SU-DHL-6 (cell line): ENCODE data around the gene WDR62.

Experiments
- EZH2phosphoT487 ChIP-seq: fragments of 200-600 bp; sonication (generic), shearing (Covaris generic); conservative IDR thresholded peaks from 2 replicates; pipeline ENCODE4 v1.6.1; 2018; ENCODE audit warnings: mild to moderate bottlenecking, antibody characterized with exemption, low read length, moderate library complexity, mixed read lengths
- TF ChIP-seq, protein P1 (sequence below): fragments of 200-600 bp; sonication (generic); IDR thresholded peaks from one replicate; pipeline ENCODE4 v1.5.1; 2017; ENCODE audit warnings: antibody characterized with exemption, mild to moderate bottlenecking, low read length, moderate library complexity; ENCODE audit not compliant: insufficient read depth, poor library complexity, severe bottlenecking

- TF ChIP-seq, protein P1, sequence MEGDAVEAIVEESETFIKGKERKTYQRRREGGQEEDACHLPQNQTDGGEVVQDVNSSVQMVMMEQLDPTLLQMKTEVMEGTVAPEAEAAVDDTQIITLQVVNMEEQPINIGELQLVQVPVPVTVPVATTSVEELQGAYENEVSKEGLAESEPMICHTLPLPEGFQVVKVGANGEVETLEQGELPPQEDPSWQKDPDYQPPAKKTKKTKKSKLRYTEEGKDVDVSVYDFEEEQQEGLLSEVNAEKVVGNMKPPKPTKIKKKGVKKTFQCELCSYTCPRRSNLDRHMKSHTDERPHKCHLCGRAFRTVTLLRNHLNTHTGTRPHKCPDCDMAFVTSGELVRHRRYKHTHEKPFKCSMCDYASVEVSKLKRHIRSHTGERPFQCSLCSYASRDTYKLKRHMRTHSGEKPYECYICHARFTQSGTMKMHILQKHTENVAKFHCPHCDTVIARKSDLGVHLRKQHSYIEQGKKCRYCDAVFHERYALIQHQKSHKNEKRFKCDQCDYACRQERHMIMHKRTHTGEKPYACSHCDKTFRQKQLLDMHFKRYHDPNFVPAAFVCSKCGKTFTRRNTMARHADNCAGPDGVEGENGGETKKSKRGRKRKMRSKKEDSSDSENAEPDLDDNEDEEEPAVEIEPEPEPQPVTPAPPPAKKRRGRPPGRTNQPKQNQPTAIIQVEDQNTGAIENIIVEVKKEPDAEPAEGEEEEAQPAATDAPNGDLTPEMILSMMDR, result no peak
- TF ChIP-seq EZH2phosphoT487, result no peak
These were observed 61.6 kb downstream of the WDR62 start for GRCh38 chr19:36116344-36116637.
